Hematopoietic multipotent progenitor cell treated with erythropoietin and hydrocortisone succinate and interleukin-3 and kit ligand, for 6 days (in vitro differentiated cells): ENCODE measurements around the gene C17orf107.
A peak's percentile ranks its signal among the peaks of the same experiment; 100 is the strongest.
"Not testable (repeated sequence)": the region's sequence is repeated elsewhere in the genome, so short reads cannot be mapped to it uniquely, and the experiment has no call there.

Experiments
- DNase-seq: peaks from one replicate; pipeline ENCODE4 v3.0.0-alpha.2; 2015

Gene C17orf107

GRCh38 chr17:4901108-4901647, 1.8 kb downstream of the C17orf107 start:
- no peak for DNase-seq

- DNase-seq, result peak; percentile 42
Measured at GRCh38 chr17:4901648-4902344, 2.5 kb downstream of the C17orf107 start.

- no peak for DNase-seq
Measured at GRCh38 chr17:4902540-4902939, 3.2 kb downstream of the C17orf107 start.

GRCh38 chr17:4903051-4903818, 3.9 kb downstream of the C17orf107 start, which contains the start of gene CHRNE:
Gene CHRNE (minus strand): TSS chr17:4903098. CDS start chr17:4903063, 35 bp downstream.
- peak; percentile 91 for DNase-seq

- DNase-seq, result not testable (repeated sequence)
Measured at GRCh38 chr17:4906642-4907041, 7.3 kb downstream of the C17orf107 start.

- DNase-seq, result no peak
Measured at GRCh38 chr17:4908301-4908700, 9.0 kb downstream of the C17orf107 start.

- peak; percentile 93 for DNase-seq
Measured at GRCh38 chr17:4908711-4909496, 9.6 kb downstream of the C17orf107 start.

GRCh38 chr17:4913994-4914393, 14.7 kb downstream of the C17orf107 start:
- DNase-seq, result no peak

GRCh38 chr17:4914551-4914950, 15.2 kb downstream of the C17orf107 start:
- DNase-seq, result not testable (repeated sequence)

GRCh38 chr17:4919511-4920047, 20.2 kb downstream of the C17orf107 start:
- no peak for DNase-seq

GRCh38 chr17:4920351-4921048, 21.2 kb downstream of the C17orf107 start:
- DNase-seq, result no peak

- DNase-seq, result no peak
Measured at GRCh38 chr17:4921320-4921719, 22.0 kb downstream of the C17orf107 start.

- not testable (repeated sequence) for DNase-seq
Measured at GRCh38 chr17:4926577-4927335, 27.4 kb downstream of the C17orf107 start.

GRCh38 chr17:4928881-4929280, 29.5 kb downstream of the C17orf107 start:
- no peak for DNase-seq

- no peak for DNase-seq
Measured at GRCh38 chr17:4931963-4932362, 32.6 kb downstream of the C17orf107 start, which contains the start of gene GP1BA. Gene GP1BA (plus strand): TSS chr17:4932277. CDS start chr17:4932605, 328 bp downstream.

GRCh38 chr17:4932756-4933155, 33.4 kb downstream of the C17orf107 start:
- DNase-seq, result no peak

- no peak for DNase-seq
Measured at GRCh38 chr17:4933646-4934045, 34.3 kb downstream of the C17orf107 start.

GRCh38 chr17:4934173-4934979, 35.0 kb downstream of the C17orf107 start:
- peak; percentile 75 for DNase-seq

- no peak for DNase-seq
Measured at GRCh38 chr17:4935650-4936049, 36.3 kb downstream of the C17orf107 start.

- DNase-seq, result no peak
Measured at GRCh38 chr17:4936436-4936835, 37.1 kb downstream of the C17orf107 start.
